A673 (cell line): Measurements from ENCODE around the gene FAM20B. TPM values are rescaled to one million over a fixed set of nuclear protein-coding genes. Genes with fewer than 3 reads are reported as not detected.

ENCODE experiments used
- BruUV-seq: library from RNA; stranded (reverse); fragments of 400-500 nt; replicated peaks from 2 replicates; lab custom pipeline; 2021; lab: Mats Ljungman, UMichigan
- CTCF ChIA-PET: fragments of 300-600 bp; sonication (Branson Sonifier 250); formaldehyde crosslinking; loops from one replicate; lab custom pipeline; 2022; ENCODE audit warnings: antibody characterized with exemption; lab: Charles Lee
- POLR2A ChIA-PET: fragments of 300-600 bp; sonication (Branson Sonifier 250); formaldehyde crosslinking; loops from one replicate; lab custom pipeline; 2022; ENCODE audit warnings: antibody characterized with exemption; ENCODE audit not compliant: low non-redundant PET; lab: Charles Lee
- DNase-seq: peaks from one replicate; pipeline ENCODE4 v3.0.0-alpha.2; 2015; ENCODE audit warnings: low spot score
- H3K27ac ChIP-seq: fragments of 200-600 bp; sonication (generic); 2 replicates; pipeline ENCODE4 v1.5.1; 2016; ENCODE audit warnings: mixed run types, low read depth, mild to moderate bottlenecking, mixed read lengths, antibody characterized with exemption, low read length; ENCODE audit not compliant: poor library complexity, severe bottlenecking
- H3K27me3 ChIP-seq: fragments of 200-600 bp; sonication (generic); replicated peaks from 2 replicates; pipeline ENCODE4 v1.6.1; 2017; ENCODE audit warnings: mixed run types, low read depth, mild to moderate bottlenecking, mixed read lengths, antibody characterized with exemption, low read length; ENCODE audit not compliant: insufficient read depth, poor library complexity
- H3K36me3 ChIP-seq: fragments of 200-600 bp; sonication (generic); 2 replicates; pipeline ENCODE4 v1.6.1; 2016; ENCODE audit warnings: mixed run types, mild to moderate bottlenecking, mixed read lengths, antibody characterized with exemption, low read length; ENCODE audit not compliant: insufficient read depth, poor library complexity, severe bottlenecking
- H3K4me1 ChIP-seq: fragments of 200-600 bp; sonication (generic); 2 replicates; pipeline ENCODE4 v1.6.1; 2017; ENCODE audit warnings: mixed run types, mild to moderate bottlenecking, mixed read lengths, antibody characterized with exemption, low read length; ENCODE audit not compliant: insufficient read depth, poor library complexity, severe bottlenecking
- H3K4me3 ChIP-seq: fragments of 200-600 bp; sonication (generic); 2 replicates; pipeline ENCODE4 v1.5.1; 2016; ENCODE audit warnings: low read depth, mixed run types, mild to moderate bottlenecking, mixed read lengths, low read length; ENCODE audit not compliant: poor library complexity, severe bottlenecking
- H3K9me3 ChIP-seq: fragments of 200-600 bp; sonication (generic); 2 replicates; pipeline ENCODE4 v1.6.1; 2016; ENCODE audit warnings: mixed run types, low read depth, mild to moderate bottlenecking, mixed read lengths, antibody characterized with exemption, low read length; ENCODE audit not compliant: poor library complexity, severe bottlenecking
- CTCF ChIP-seq: fragments of 300-800, 200-600 bp; sonication (generic); conservative IDR thresholded peaks from 2 replicates; pipeline ENCODE4 v1.5.1; 2017; ENCODE audit warnings: low read depth, mild to moderate bottlenecking, antibody characterized with exemption, low read length, moderate library complexity, mixed read lengths
- EZH2 ChIP-seq: fragments of 200-600 bp; sonication (generic); IDR thresholded peaks from 2 replicates; pipeline ENCODE4 v1.6.1; 2017; ENCODE audit warnings: borderline replicate concordance, low read depth, mild to moderate bottlenecking, mixed read lengths, antibody characterized with exemption, low read length; ENCODE audit not compliant: poor library complexity, severe bottlenecking
- intact Hi-C: fragments of 100-400 bp; cut with micrococcal nuclease; formaldehyde crosslinking; loops from one replicate; pipeline ENCODE4 v1.10.0; 2022; ENCODE audit not compliant: unreplicated experiment
- total RNA-seq: library from RNA; stranded (reverse); gene quantifications from 2 replicates; pipeline ENCODE4 v1.2.3, GENCODE V29; 2021

The FAM20B gene
- total RNA-seq, 1 experiment from 2014 or later, result 43.3 TPM

- Histone ChIP-seq H3K27me3 (no peaks in the 10 kb centered on the region), H3K9me3 (no peaks in the 10 kb centered on the region), H3K4me1 (no peaks in the 10 kb centered on the region), H3K4me3 (no peak overlapping the region), H3K27ac (no peak overlapping the region), H3K36me3 (no peaks in the 10 kb centered on the region)
- DNase-seq, result no peak
- intact Hi-C loops, result no loop called here
- TF ChIP-seq CTCF (no peak), EZH2 (no peak)
- CTCF ChIA-PET, result no interaction called here
- no TSS peak for BruUV-seq
- POLR2A ChIA-PET, result no interaction called here
Measured at GRCh38 chr1:178993559-178993958, 32.1 kb upstream of the FAM20B start.

- TF ChIP-seq CTCF (no peak), EZH2 (no peak)
- H3K4me3 ChIP-seq, result no peak overlapping the region
- POLR2A ChIA-PET, result no interaction called here
- H3K36me3 ChIP-seq, result no peaks in the 10 kb centered on the region
- CTCF ChIA-PET, result no interaction called here
- BruUV-seq, result no TSS peak
- H3K27ac ChIP-seq, result no peak overlapping the region
- H3K27me3 ChIP-seq, result no peaks in the 10 kb centered on the region
- intact Hi-C loops, result no loop called here
- H3K4me1 ChIP-seq, result no peaks in the 10 kb centered on the region
- no peaks in the 10 kb centered on the region for H3K9me3 ChIP-seq
- no peak for DNase-seq
Measured at GRCh38 chr1:178997428-178997827, 28.3 kb upstream of the FAM20B start.

- POLR2A ChIA-PET, result interaction anchor here (0.6 kb wide), 1 partner anchor 206 kb away, joined by 3 read pairs; no protein-coding TSS in a partner anchor
- DNase-seq, result no peak
- CTCF ChIA-PET, result no interaction called here
- BruUV-seq, result no TSS peak
- Histone ChIP-seq H3K36me3 (no peaks in the 10 kb centered on the region), H3K4me1 (no peaks in the 10 kb centered on the region), H3K4me3 (no peak overlapping the region), H3K27me3 (no peaks in the 10 kb centered on the region), H3K27ac (no peak overlapping the region), H3K9me3 (no peaks in the 10 kb centered on the region)
- no peak for TF ChIP-seq CTCF
- no peak for TF ChIP-seq EZH2
- intact Hi-C loops, result no loop called here
Measured at GRCh38 chr1:178998295-178998694, 27.4 kb upstream of the FAM20B start.
